Fibroblast of villous mesenchyme (primary cell): ENCODE data around the gene ZNF274. TPM values are rescaled to one million over a fixed set of nuclear protein-coding genes. Genes with fewer than 3 reads are reported as not detected.

Source experiments
- DNase-seq: peaks from one replicate; pipeline ENCODE4 v3.0.0-alpha.2; 2010; ENCODE audit warnings: low read depth
- H3K4me3 ChIP-seq: 2 replicates; pipeline ENCODE4 v1.5.1; 2011; ENCODE audit warnings: low read depth, mild to moderate bottlenecking, low read length
- CTCF ChIP-seq: IDR thresholded peaks from 2 replicates; pipeline ENCODE4 v1.5.1; 2012; ENCODE audit warnings: low read depth, mild to moderate bottlenecking, low read length; ENCODE audit not compliant: insufficient read depth
- total RNA-seq: library from RNA; depleted of rRNA; stranded (reverse); fragments of >200 nt; gene quantifications from 2 replicates; pipeline ENCODE4 v1.2.3, GENCODE V29; 2012

ZNF274 gene
- total RNA-seq, 1 donor: 17.7 TPM

GRCh38 chr19:58261600-58261967 lies 78.7 kb downstream of the ZNF274 start:
- no peak for TF ChIP-seq CTCF

GRCh38 chr19:58261968-58262921 lies 79.4 kb downstream of the ZNF274 start:
- TF ChIP-seq CTCF: no peak
- DNase-seq: no peak
- H3K4me3 ChIP-seq: no peak overlapping the region

More at GRCh38 chr19:58261600-58261967, 78.7 kb downstream of the ZNF274 start:
- no peak overlapping the region for H3K4me3 ChIP-seq
- no peak for DNase-seq

GRCh38 chr19:58262922-58263296 lies 80.0 kb downstream of the ZNF274 start:
- no peak for TF ChIP-seq CTCF
- DNase-seq: no peak
- H3K4me3 ChIP-seq: no peak overlapping the region

Other genes with a start within 250 kb of the ZNF274 start
- gene ZNF418, start 247.7 kb upstream of the ZNF274 start, total RNA-seq: 3.5 and 5.2 TPM in 2 replicates
- 4.8 and 5.2 TPM in 2 replicates for gene ZNF256, start 235.4 kb upstream of the ZNF274 start, total RNA-seq
- under 0.01 and 0.32 TPM in 2 replicates for gene C19orf18, start 208.5 kb upstream of the ZNF274 start, total RNA-seq
- 13.8 and 16.8 TPM in 2 replicates for gene ZNF606, start 180.2 kb upstream of the ZNF274 start, total RNA-seq
- not detected in 2 replicates for gene ZSCAN1, start 149.0 kb upstream of the ZNF274 start, total RNA-seq
- 1.6 and 4.3 TPM in 2 replicates for gene ZNF135, start 123.8 kb upstream of the ZNF274 start, total RNA-seq
- gene ZSCAN18, start 84.8 kb upstream of the ZNF274 start, total RNA-seq: 10.6 and 16.0 TPM in 2 replicates
- 9.7 and 14.2 TPM in 2 replicates for gene ZNF329, start 32.3 kb upstream of the ZNF274 start, total RNA-seq
- 26.7 and 47.5 TPM in 2 replicates for gene ZNF544, start 45.9 kb downstream of the ZNF274 start, total RNA-seq
- 6.4 and 9.5 TPM in 2 replicates for gene ZNF8, start 95.9 kb downstream of the ZNF274 start, total RNA-seq
- gene ERVK3-1, start 122.3 kb downstream of the ZNF274 start, total RNA-seq: 30.6 and 34.5 TPM in 2 replicates
- gene ZSCAN22, start 143.9 kb downstream of the ZNF274 start, total RNA-seq: 2.6 and 3.0 TPM in 2 replicates
- gene A1BG, start 170.4 kb downstream of the ZNF274 start, total RNA-seq: 1.3 TPM in 2 replicates
- gene ZNF497, start 179.7 kb downstream of the ZNF274 start, total RNA-seq: 0.32 and 0.86 TPM in 2 replicates
- gene ZNF837, start 198.0 kb downstream of the ZNF274 start, total RNA-seq: 1.7 and 2.9 TPM in 2 replicates
- gene RPS5, start 204.2 kb downstream of the ZNF274 start, total RNA-seq: 1,142 and 1,183 TPM in 2 replicates
- under 0.01 TPM in 1 of 2 replicates, not detected in the other for gene RNF225, start 212.6 kb downstream of the ZNF274 start, total RNA-seq
- gene ZNF584, start 225.6 kb downstream of the ZNF274 start, total RNA-seq: 18.4 and 26.3 TPM in 2 replicates